Activated naive CD4-positive, alpha-beta T cell (primary cell): Measurements from ENCODE around the gene EVA1C.

Source experiments
- DNase-seq, 4 experiments: peaks; one replicate each; lab custom pipeline; 2025; lab: John Stamatoyannopoulos, UW

EVA1C gene

GRCh38 chr21:32562426-32562825 lies 149.9 kb downstream of the EVA1C start:
- DNase-seq = no peak

- no peak for DNase-seq
These were observed 150.4 kb downstream of the EVA1C start for GRCh38 chr21:32562915-32563314.
